Fibroblast of the aortic adventitia (primary cell): Measurements from ENCODE around the gene ZNF8. TPM values are rescaled to one million over a fixed set of nuclear protein-coding genes. Genes with fewer than 3 reads are reported as not detected.
"Not testable (repeated sequence)": the region's sequence is repeated elsewhere in the genome, so short reads cannot be mapped to it uniquely, and the experiment has no call there.

Experiments
- DNase-seq: peaks from one replicate; pipeline ENCODE4 v3.0.0-alpha.2; 2010; ENCODE audit warnings: low read depth
- H3K4me3 ChIP-seq: 2 replicates; pipeline ENCODE4 v1.5.1; 2011; ENCODE audit warnings: low read depth, mild to moderate bottlenecking, control low read depth, low read length, moderate library complexity
- total RNA-seq: library from RNA; depleted of rRNA; stranded (reverse); fragments of >200 nt; gene quantifications from 2 replicates; pipeline ENCODE4 v1.2.3, GENCODE V29; 2012; ENCODE audit warnings: low replicate concordance
- TF ChIP-seq, protein P1 (sequence below): IDR thresholded peaks from 2 replicates; pipeline ENCODE4 v1.5.1; 2011; ENCODE audit warnings: mild to moderate bottlenecking, low read length, control low read depth, inconsistent platforms; ENCODE audit not compliant: insufficient read depth

ZNF8 gene
- total RNA-seq, 1 donor = 7.6 TPM

DNA sequence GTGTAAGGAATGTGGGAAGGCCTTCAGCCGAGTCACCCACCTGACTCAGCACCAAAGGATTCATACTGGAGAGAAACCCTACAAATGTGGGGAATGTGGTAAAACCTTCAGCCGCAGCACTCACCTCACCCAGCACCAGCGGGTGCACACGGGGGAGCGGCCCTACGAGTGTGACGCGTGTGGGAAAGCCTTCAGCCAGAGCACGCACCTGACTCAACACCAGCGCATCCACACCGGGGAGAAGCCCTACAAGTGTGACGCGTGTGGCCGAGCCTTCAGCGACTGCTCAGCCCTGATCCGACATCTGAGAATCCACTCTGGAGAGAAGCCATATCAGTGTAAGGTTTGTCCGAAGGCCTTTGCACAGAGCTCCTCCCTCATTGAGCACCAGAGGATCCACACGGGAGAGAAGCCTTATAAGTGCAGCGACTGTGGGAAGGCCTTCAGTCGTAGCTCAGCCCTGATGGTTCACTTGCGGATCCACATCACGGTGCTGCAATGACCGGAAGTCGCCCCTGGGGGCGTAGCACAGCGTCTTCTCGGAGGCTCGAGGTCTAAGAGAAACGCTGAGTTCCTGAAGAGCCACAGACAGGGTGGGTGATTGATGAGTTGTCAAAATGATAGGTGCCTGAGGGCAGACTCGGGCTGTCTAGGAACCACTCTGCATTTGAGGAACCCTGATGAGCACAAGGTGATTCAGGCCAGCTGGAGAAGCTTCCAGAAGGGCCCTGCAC lies 60.2 kb downstream of the ZNF8 start:
- no peak for DNase-seq
- TF ChIP-seq, protein P1, sequence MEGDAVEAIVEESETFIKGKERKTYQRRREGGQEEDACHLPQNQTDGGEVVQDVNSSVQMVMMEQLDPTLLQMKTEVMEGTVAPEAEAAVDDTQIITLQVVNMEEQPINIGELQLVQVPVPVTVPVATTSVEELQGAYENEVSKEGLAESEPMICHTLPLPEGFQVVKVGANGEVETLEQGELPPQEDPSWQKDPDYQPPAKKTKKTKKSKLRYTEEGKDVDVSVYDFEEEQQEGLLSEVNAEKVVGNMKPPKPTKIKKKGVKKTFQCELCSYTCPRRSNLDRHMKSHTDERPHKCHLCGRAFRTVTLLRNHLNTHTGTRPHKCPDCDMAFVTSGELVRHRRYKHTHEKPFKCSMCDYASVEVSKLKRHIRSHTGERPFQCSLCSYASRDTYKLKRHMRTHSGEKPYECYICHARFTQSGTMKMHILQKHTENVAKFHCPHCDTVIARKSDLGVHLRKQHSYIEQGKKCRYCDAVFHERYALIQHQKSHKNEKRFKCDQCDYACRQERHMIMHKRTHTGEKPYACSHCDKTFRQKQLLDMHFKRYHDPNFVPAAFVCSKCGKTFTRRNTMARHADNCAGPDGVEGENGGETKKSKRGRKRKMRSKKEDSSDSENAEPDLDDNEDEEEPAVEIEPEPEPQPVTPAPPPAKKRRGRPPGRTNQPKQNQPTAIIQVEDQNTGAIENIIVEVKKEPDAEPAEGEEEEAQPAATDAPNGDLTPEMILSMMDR = peak; percentile 4

DNA sequence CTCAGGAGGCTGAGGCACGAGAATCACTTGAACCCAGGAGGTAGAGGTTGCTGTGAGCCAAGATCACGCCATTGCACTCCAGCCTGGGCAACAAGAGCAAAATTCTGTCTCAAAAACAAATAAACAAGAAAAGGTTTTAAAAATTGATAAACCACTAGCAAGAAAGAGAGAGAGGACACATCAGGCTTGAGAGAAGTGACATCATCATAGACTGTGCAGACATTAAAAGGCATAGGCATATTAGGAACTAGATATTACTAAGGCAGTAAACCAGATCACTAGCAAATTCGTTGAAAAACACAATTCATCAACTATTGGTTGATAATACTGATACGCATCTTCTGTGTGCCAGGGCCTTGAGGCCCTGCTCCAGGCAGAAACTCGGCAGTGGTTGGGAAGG lies 66.8 kb downstream of the ZNF8 start:
- DNase-seq = no peak
- TF ChIP-seq, protein P1 = no peak
- H3K4me3 ChIP-seq = no peak overlapping the region

More for the DNA sequence above, 60.2 kb downstream of the ZNF8 start:
- H3K4me3 ChIP-seq = no peak overlapping the region

DNA sequence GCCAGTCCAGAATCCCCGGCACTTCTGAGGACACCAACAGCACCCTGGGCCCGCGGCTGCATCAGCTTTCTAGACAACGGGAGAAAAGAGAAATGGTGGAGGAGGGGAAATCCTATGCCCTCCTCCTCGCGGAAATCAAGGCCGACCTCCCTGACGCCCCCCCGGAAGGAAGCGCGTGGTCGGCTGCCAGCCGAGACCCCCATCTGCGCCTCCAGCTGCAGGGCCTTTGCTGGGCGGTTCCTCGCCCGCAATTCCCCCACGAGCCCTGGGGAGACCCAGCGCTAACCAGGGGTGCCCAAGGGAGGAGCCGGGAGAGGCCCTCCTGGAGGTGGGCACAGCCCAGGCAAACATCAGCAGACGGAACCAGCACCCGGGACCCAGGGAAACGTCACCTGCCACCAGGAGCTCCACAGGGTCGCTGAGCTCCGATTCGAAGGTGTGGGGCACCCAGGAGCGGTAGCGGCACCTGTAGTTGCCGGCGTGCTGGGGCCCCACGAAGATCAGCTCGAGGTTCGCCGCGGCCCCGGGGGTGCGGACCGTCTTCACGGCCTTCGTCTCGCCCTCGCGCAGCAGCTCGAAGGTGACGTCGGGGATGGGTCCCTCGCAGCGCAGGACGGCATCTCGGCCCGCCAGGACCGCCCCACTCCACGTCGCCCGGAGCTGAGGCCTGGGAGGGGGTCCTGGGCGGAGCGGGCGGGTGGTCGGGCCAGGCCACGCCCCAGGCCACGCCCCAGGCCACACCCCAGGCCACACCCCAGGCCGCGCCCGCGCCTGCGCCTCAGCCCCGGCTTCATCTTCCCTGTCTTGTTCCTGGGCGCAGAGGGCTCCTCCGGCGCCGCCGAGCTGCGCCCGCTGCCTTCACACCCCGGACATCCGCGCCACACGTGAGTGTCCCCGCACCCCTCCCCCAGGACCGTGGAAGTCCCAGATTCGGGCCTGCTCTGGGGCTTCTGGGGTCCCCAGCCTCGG lies 68.5 kb downstream of the ZNF8 start:
- H3K4me3 ChIP-seq = peak overlapping the region; percentile 72
- TF ChIP-seq, protein P1 = no peak
- DNase-seq = peak; percentile 54

DNA sequence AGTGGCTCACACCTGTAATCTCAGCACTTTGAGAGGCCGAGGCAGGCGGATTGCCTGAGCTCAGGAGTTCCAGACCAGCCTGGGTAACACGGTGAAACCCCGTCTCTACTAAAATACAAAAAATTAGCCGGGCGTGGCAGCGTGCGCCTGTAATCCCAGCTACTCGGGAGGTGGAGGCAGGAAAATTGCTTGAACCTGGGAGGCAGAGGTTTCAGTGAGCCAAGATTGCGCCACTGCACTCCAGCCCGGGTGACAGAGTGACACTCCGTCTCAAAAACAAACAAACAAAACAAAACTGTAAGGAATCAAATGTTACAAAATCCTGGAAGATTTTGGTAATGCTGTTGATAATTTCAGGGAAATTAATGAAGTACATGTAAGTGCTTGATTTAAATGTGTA lies 69.3 kb downstream of the ZNF8 start:
- peak overlapping the region; percentile 72 for H3K4me3 ChIP-seq
- not testable (repeated sequence) for DNase-seq

DNA sequence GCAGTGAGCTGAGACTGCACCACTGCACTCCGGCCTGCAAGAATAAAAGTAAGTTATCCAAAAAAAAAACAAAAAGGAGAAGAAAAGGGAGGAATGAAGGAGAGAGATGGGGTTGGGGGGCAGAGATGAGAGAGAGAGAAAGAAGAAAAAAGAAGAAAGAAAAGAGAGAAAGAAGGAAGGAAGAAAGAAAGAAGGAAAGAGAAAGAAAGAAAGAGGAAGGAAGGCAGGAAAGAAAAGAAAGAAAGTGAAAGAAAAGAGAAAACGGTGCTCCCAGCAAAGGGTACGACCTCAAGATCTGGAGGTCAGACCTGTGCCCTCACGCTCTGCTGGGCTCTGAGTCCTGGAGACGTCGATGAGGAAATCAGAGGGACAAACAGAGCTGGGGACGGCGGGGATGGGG lies 70.8 kb downstream of the ZNF8 start:
- no peak overlapping the region for H3K4me3 ChIP-seq
- TF ChIP-seq, protein P1 = no peak
- no peak for DNase-seq

DNA sequence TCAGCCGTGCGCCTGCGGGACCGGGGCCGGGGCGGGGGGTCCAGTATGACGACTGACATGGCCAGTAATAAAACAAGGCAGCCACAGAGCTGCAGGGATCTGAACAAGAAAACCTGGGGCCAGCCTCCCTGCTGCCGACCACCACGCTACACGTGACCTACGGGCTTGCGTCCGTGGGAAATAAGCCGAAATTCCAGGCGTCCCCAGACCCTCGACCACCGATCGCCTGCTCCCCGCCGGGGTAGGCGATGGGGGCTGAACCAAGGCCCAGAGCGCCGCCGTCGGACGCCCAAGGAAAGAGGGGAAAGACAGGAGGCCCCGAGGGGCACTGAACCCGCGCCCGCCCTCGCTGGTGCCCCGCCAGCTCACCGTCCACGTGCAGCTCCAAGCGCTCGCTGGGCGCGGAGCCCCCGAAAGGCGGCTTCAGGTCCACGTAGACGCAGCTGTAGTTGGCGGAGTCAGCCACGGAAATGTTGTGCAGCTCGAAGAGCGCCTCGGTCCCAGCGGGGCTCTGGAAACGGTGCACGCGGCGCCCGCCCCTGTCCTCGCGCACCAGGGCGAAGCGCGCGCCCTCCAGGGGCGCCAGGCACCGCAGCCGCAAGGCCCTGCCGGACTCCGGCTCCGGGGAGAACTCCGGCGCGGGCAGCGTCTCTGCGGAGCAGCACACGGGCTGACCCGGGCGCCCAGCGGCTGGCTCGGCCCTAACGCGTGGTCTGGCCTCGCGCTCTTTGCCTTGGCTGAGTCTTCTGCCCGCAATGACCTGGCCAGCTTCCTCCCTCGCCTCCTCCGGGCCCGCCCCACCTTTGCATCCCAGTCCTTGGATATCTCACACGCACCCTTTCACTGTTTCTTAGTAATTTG lies 71.5 kb downstream of the ZNF8 start:
- TF ChIP-seq, protein P1 = no peak
- H3K4me3 ChIP-seq = no peak overlapping the region
- DNase-seq = peak; percentile 7
